ENCODE measurements around the gene NKAP. TPM values are rescaled to one million over a fixed set of nuclear protein-coding genes. Genes with fewer than 3 reads are reported as not detected.

Gene NKAP
- total and polyA plus RNA-seq, 9 of the 15 experiments (the other 6 are each of a cell fraction or from before 2014, with no cell fraction given) = 3.1 to 8.3 (median 7.0) TPM

- TF ChIP-seq, protein P1, sequence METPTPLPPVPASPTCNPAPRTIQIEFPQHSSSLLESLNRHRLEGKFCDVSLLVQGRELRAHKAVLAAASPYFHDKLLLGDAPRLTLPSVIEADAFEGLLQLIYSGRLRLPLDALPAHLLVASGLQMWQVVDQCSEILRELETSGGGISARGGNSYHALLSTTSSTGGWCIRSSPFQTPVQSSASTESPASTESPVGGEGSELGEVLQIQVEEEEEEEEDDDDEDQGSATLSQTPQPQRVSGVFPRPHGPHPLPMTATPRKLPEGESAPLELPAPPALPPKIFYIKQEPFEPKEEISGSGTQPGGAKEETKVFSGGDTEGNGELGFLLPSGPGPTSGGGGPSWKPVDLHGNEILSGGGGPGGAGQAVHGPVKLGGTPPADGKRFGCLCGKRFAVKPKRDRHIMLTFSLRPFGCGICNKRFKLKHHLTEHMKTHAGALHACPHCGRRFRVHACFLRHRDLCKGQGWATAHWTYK (CRISPR knock-in tag; IDR thresholded peaks at IDR 0.05) = no peak
- TF ChIP-seq, protein P2, sequence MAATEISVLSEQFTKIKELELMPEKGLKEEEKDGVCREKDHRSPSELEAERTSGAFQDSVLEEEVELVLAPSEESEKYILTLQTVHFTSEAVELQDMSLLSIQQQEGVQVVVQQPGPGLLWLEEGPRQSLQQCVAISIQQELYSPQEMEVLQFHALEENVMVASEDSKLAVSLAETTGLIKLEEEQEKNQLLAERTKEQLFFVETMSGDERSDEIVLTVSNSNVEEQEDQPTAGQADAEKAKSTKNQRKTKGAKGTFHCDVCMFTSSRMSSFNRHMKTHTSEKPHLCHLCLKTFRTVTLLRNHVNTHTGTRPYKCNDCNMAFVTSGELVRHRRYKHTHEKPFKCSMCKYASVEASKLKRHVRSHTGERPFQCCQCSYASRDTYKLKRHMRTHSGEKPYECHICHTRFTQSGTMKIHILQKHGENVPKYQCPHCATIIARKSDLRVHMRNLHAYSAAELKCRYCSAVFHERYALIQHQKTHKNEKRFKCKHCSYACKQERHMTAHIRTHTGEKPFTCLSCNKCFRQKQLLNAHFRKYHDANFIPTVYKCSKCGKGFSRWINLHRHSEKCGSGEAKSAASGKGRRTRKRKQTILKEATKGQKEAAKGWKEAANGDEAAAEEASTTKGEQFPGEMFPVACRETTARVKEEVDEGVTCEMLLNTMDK (IDR thresholded peaks at IDR 0.05; ENCODE audit: borderline replicate concordance, insufficient read depth, low read depth, low read length, poor library complexity, severe bottlenecking) = no peak
- TF ChIP-seq, protein P3, sequence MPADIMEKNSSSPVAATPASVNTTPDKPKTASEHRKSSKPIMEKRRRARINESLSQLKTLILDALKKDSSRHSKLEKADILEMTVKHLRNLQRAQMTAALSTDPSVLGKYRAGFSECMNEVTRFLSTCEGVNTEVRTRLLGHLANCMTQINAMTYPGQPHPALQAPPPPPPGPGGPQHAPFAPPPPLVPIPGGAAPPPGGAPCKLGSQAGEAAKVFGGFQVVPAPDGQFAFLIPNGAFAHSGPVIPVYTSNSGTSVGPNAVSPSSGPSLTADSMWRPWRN (IDR thresholded peaks at IDR 0.05; ENCODE audit: low read depth) = no peak
Measured at GRCh38 chrX:119880076-119880475, 63.5 kb downstream of the NKAP start (continued).

GRCh38 chrX:119878740-119879139, 64.8 kb downstream of the NKAP start:
- FAIRE-seq (no peak), DNase-seq (ENCODE audit: extremely low read depth in 1 of 4, low spot score in 3 of 4) (no peak), ATAC-seq (no peak)
- H3K4me3 ChIP-seq = no peak overlapping the region
- TF ChIP-seq SLC30A9 (CRISPR knock-in tag; IDR thresholded peaks at IDR 0.05) (no peak), GABPA (tag; conservative IDR thresholded peaks at IDR 0.05; ENCODE audit: low read depth) (no peak), CBX8 (IDR thresholded peaks at IDR 0.05; ENCODE audit: borderline replicate concordance, extremely low read depth, low read depth, low read length, poor library complexity, severe bottlenecking) (no peak), CHD2 (IDR thresholded peaks at IDR 0.05; ENCODE audit: low read depth, low read length) (no peak), BDP1 (IDR thresholded peaks at IDR 0.05; ENCODE audit: insufficient read depth, insufficient read length) (no peak), ZNF586 (CRISPR knock-in tag; conservative IDR thresholded peaks at IDR 0.05) (no peak), ZNF274 (IDR thresholded peaks at IDR 0.05; ENCODE audit: borderline replicate concordance, low read depth, low read length) (no peak), POLR2H (tag; IDR thresholded peaks at IDR 0.05; ENCODE audit: low read depth) (no peak), ZBTB49 (CRISPR knock-in tag; IDR thresholded peaks at IDR 0.05; ENCODE audit: borderline replicate concordance) (no peak)
- H3K9me1 ChIP-seq (ENCODE audit: control insufficient read depth, insufficient read depth, low read length) = no peaks in the 10 kb centered on the region
- no peaks in the 10 kb centered on the region for H3K4me1 ChIP-seq (replicated peaks in 1 of 2; ENCODE audit: control insufficient read depth in 2 of 2, insufficient read depth in 2 of 2, low read length in 2 of 2)
- no TSS peak for BruUV-seq (replicated peaks)
- ChIA-PET CTCF (ENCODE audit: low intra/inter-chr PET ratio) (no interaction called here), POLR2A (interaction anchor here (0.6 to 1.3 kb wide), 9 partner anchors 8 to 380 kb away, joined by 3 to 8 read pairs (median 3); partner anchors contain the start of gene RPL39)
- peaks cover 45% of the 10 kb centered on the region; the same call in 1 of the 3 replicates for H3K36me3 ChIP-seq (ENCODE audit: control insufficient read depth, insufficient read depth, low read length)
- H3K4me2 ChIP-seq (ENCODE audit: insufficient read depth, low read length) = no peak overlapping the region
- WGBS (ENCODE audit: insufficient coverage, low coverage, missing lambda C conversion rate) = 75% methylated on average over 1 of the region's 2 CpGs
- peaks cover 18% of the 10 kb centered on the region for H3K79me2 ChIP-seq (ENCODE audit: control insufficient read depth, insufficient read depth, low read length)
- H2AFZ ChIP-seq (ENCODE audit: low read depth, low read length) = no peak overlapping the region
- H3K9ac ChIP-seq (ENCODE audit: insufficient read depth in 1 of 2, low read depth in 2 of 2, low read length in 2 of 2) = no peak overlapping the region
- no peaks in the 10 kb centered on the region for H3K9me3 ChIP-seq (replicated peaks; ENCODE audit: control insufficient read depth, insufficient read depth, low read depth, low read length)
- H3K27ac ChIP-seq (ENCODE audit: extremely low read depth, low read depth, low read length) = no peak overlapping the region
- in situ Hi-C loops (cut with MboI) (loop anchor here (10.0 kb wide), 1 partner anchor 364 kb away; no protein-coding TSS in a partner anchor), intact Hi-C loops (cut with micrococcal nuclease) (no loop called here)
- H3K27me3 ChIP-seq (ENCODE audit: control insufficient read depth in 2 of 2, insufficient read depth in 2 of 2, low read length in 2 of 2) = no peaks in the 10 kb centered on the region
- H4K20me1 ChIP-seq (replicated peaks; ENCODE audit: control insufficient read depth, insufficient read depth, low read length) = no peaks in the 10 kb centered on the region
